Measurements from ENCODE around the gene NFE2.

The NFE2 gene

GRCh38 chr12:54300732-54301427 is at the start of gene NFE2:
Gene NFE2, minus strand, starts transcription at chr12:54301015. Its CDS starts 5,767 bp downstream, at chr12:54295248.
- peak; percentile 23 for TF ChIP-seq CTCF (IDR thresholded peaks at IDR 0.05; ENCODE audit: insufficient read depth, low read length, missing control alignments)
- no peak for DNase-seq (ENCODE audit: low read depth, low spot score)
- ChIA-PET POLR2A (interaction anchor here (0.5 to 2.8 kb wide), 3 partner anchors 12 to 42 kb away, joined by 3 to 12 read pairs (median 8); partner anchors contain the start of gene HNRNPA1), CTCF (interaction anchor here (1.1 to 3.7 kb wide), 10 partner anchors 8 to 81 kb away, joined by 3 to 28 read pairs (median 6); partner anchors contain the start of gene COPZ1)
- peak within 1 kb of the TSS; percentile 49 for H3K4me3 ChIP-seq (ENCODE audit: low read depth, low read length)

GRCh38 chr12:54349679-54350078 is 48.9 kb upstream of the NFE2 start:
- POLR2A ChIA-PET: no interaction called here
- no peak for DNase-seq (ENCODE audit: low read depth, low spot score)
- CTCF ChIA-PET: interaction anchor here (0.6 to 6.1 kb wide), 9 partner anchors 8 to 130 kb away, joined by 3 to 64 read pairs (median 6); partner anchors contain the start of gene COPZ1
- no peak overlapping the region for H3K4me3 ChIP-seq (ENCODE audit: low read depth, low read length)
- no peak for TF ChIP-seq CTCF (IDR thresholded peaks at IDR 0.05; ENCODE audit: insufficient read depth, low read length, missing control alignments)

- TF ChIP-seq CTCF (IDR thresholded peaks at IDR 0.05; ENCODE audit: insufficient read depth, low read length, missing control alignments): no peak
- H3K4me3 ChIP-seq (ENCODE audit: low read depth, low read length): no peak overlapping the region
- ChIA-PET CTCF (interaction anchor here (0.6 to 6.1 kb wide), 7 partner anchors 11 to 129 kb away, joined by 3 to 64 read pairs (median 7); partner anchors contain the start of gene COPZ1), POLR2A (no interaction called here)
- DNase-seq (ENCODE audit: low read depth, low spot score): no peak
These were observed 48.2 kb upstream of the NFE2 start for GRCh38 chr12:54349036-54349435.

- no peak for DNase-seq (ENCODE audit: low read depth, low spot score)
- TF ChIP-seq CTCF (IDR thresholded peaks at IDR 0.05; ENCODE audit: insufficient read depth, low read length, missing control alignments): no peak
- POLR2A ChIA-PET: interaction anchor here (0.7 kb wide), 1 partner anchor 9 kb away, joined by 5 read pairs; no protein-coding TSS in a partner anchor
- H3K4me3 ChIP-seq (ENCODE audit: low read depth, low read length): no peak overlapping the region
- CTCF ChIA-PET: interaction anchor here (0.6 to 7.3 kb wide), 13 partner anchors 6 to 595 kb away, joined by 3 to 74 read pairs (median 6); partner anchors contain the start of gene COPZ1
These were observed 40.8 kb upstream of the NFE2 start for GRCh38 chr12:54341378-54342300.

- ChIA-PET POLR2A (no interaction called here), CTCF (interaction anchor here (0.8 to 7.3 kb wide), 11 partner anchors 6 to 594 kb away, joined by 3 to 74 read pairs (median 6); no protein-coding TSS in a partner anchor)
- no peak for TF ChIP-seq CTCF (IDR thresholded peaks at IDR 0.05; ENCODE audit: insufficient read depth, low read length, missing control alignments)
- DNase-seq (ENCODE audit: low read depth, low spot score): no peak
- no peak overlapping the region for H3K4me3 ChIP-seq (ENCODE audit: low read depth, low read length)
These were observed 40.0 kb upstream of the NFE2 start for GRCh38 chr12:54340846-54341245.
